ENCODE results near the gene PRKACB. TPM values are rescaled to one million over a fixed set of nuclear protein-coding genes. Genes with fewer than 3 reads are reported as not detected.
A peak's percentile ranks its signal among the peaks of the same experiment; 100 is the strongest.
"Not testable (repeated sequence)": the region's sequence is repeated elsewhere in the genome, so short reads cannot be mapped to it uniquely, and the experiment has no call there.

Gene PRKACB
- total RNA-seq, 1 donor from 2014 or later, result 64.9 TPM

GRCh38 chr1:84286071-84286470 lies 142.0 kb downstream of the PRKACB start:
- no peak for TF ChIP-seq EZH2 (IDR thresholded peaks at IDR 0.05; ENCODE audit: insufficient read depth, low read length)
- TF ChIP-seq CTCF (IDR thresholded peaks at IDR 0.05; ENCODE audit: insufficient read depth, low read depth, low read length), result no peak
- no peaks in the 10 kb centered on the region for H4K20me1 ChIP-seq (ENCODE audit: insufficient read depth, low read length)
- peaks cover 2% of the 10 kb centered on the region for H3K9me3 ChIP-seq (ENCODE audit: insufficient read depth, low read depth, low read length)
- H3K79me2 ChIP-seq (ENCODE audit: insufficient read depth, low read length), result no peaks in the 10 kb centered on the region
- FAIRE-seq (no peak), DNase-seq (ENCODE audit: low read depth) (peak; percentile 65)
- Mint-ChIP-seq H3K27ac (ENCODE audit: unreplicated experiment) (no peak overlapping the region), H3K9me3 (ENCODE audit: unreplicated experiment) (peaks cover 20% of the 10 kb centered on the region), H3K36me3 (ENCODE audit: low read depth, unreplicated experiment) (peaks cover 4% of the 10 kb centered on the region), H3K4me3 (ENCODE audit: unreplicated experiment) (no peak overlapping the region), H3K27me3 (ENCODE audit: low read depth, unreplicated experiment) (no peaks in the 10 kb centered on the region), H3K4me1 (ENCODE audit: low read depth, unreplicated experiment) (peaks cover 5% of the 10 kb centered on the region)
- H3K27ac ChIP-seq (ENCODE audit: low read depth, low read length), result no peak overlapping the region
- no peaks in the 10 kb centered on the region for H3K4me1 ChIP-seq (ENCODE audit: insufficient read depth, low read length)
- no peak overlapping the region for H3K9ac ChIP-seq (ENCODE audit: low read length)
- H3K4me3 ChIP-seq (ENCODE audit: insufficient read depth, low read depth, low read length), result no peak overlapping the region
- H2AFZ ChIP-seq (ENCODE audit: low read depth, low read length), result no peak overlapping the region
- H3K27me3 ChIP-seq (ENCODE audit: insufficient read depth, low read length), result no peaks in the 10 kb centered on the region
- no peak overlapping the region for H3K4me2 ChIP-seq (ENCODE audit: low read length)
- no peaks in the 10 kb centered on the region for H3K36me3 ChIP-seq (ENCODE audit: insufficient read depth, low read length)

GRCh38 chr1:84287389-84287788 lies 143.3 kb downstream of the PRKACB start:
- not testable (repeated sequence) for FAIRE-seq; H3K4me2 ChIP-seq (ENCODE audit: low read length); H3K36me3 ChIP-seq (ENCODE audit: insufficient read depth, low read length); H2AFZ ChIP-seq (ENCODE audit: low read depth, low read length); H3K4me3 ChIP-seq (ENCODE audit: insufficient read depth, low read depth, low read length); H4K20me1 ChIP-seq (ENCODE audit: insufficient read depth, low read length); DNase-seq (ENCODE audit: low read depth); H3K36me3 Mint-ChIP-seq (ENCODE audit: low read depth, unreplicated experiment); H3K27me3 Mint-ChIP-seq (ENCODE audit: low read depth, unreplicated experiment); H3K9me3 ChIP-seq (ENCODE audit: insufficient read depth, low read depth, low read length); H3K4me1 ChIP-seq (ENCODE audit: insufficient read depth, low read length); H3K79me2 ChIP-seq (ENCODE audit: insufficient read depth, low read length); H3K9ac ChIP-seq (ENCODE audit: low read length); H3K27me3 ChIP-seq (ENCODE audit: insufficient read depth, low read length); H3K27ac Mint-ChIP-seq (ENCODE audit: unreplicated experiment); H3K27ac ChIP-seq (ENCODE audit: low read depth, low read length); H3K4me3 Mint-ChIP-seq (ENCODE audit: unreplicated experiment)
- H3K4me1 Mint-ChIP-seq (ENCODE audit: low read depth, unreplicated experiment), result peaks cover 11% of the 10 kb centered on the region
- peaks cover 23% of the 10 kb centered on the region for H3K9me3 Mint-ChIP-seq (ENCODE audit: unreplicated experiment)

Other genes with a start within 250 kb of the PRKACB start
- 28.5 and 28.7 TPM in 2 replicates for gene TTLL7, start 145.1 kb upstream of the PRKACB start, total RNA-seq
- gene SAMD13, start 157.4 kb downstream of the PRKACB start, total RNA-seq, result 0.93 and 1.3 TPM in 2 replicates